GM18868 (cell line): Measurements from ENCODE around the gene ERCC5.

ENCODE experiments used
- ATAC-seq: cut with Tn5 transposase; IDR thresholded peaks from one replicate; pipeline ENCODE4 v1.9.1; 2021; ENCODE audit warnings: mild to moderate bottlenecking, moderate library complexity; ENCODE audit not compliant: unreplicated experiment

The ERCC5 gene

GRCh38 chr13:102845630-102846260 is at the start of gene ERCC5:
Gene ERCC5, plus strand, starts transcription at chr13:102846032. Its CDS starts 235 bp downstream, at chr13:102846267.
- ATAC-seq, result peak; percentile 86

DNA sequence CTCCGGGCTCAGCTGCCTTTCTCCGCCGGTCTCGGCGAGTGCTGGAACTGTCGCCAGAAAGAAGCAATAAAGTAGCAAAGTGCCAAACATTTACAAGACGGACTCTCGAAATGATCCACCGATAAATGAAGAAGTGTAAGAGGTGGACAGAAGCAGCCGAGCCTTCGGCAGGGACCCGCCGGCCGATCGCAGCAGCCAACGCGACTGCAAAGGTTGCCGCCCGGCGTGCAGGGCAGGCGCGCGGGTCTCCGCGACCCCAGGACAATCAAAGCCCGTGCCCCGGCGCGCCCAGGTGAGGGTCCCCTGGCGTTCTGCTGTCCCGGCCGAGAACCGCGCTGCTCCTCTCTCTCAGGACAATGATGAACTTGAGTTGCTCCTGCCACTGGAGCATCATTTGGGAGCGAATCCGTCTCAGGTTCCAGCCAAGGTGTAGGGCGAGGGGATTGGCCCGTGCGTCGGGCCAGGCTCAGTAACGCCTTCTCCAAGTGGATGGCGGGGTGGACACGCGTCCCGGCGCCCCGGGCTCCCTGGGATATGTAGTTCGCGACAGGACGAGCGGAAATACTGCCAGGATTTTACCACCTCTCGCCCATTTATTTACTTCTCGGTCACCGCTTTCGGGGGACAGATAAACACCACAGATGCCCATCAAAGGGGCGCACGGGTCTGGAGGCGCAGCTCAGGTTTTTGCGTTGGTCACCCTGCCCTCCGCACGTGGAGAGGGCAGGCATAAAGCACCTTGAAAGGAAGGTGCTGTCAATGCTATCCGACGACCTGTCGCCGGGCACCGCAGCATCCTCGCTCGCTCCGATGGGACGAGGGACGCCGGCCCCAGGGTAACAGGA is 47.0 kb upstream of the ERCC5 start, which contains the start of the genes BIVM and POGLUT2:
Gene BIVM, plus strand, starts transcription at position 539 of the 845 bp plus-strand sequence. CDS start 8,149 bp downstream, outside the sequence.
Gene POGLUT2, minus strand, starts transcription at position 396 of the 845 bp plus-strand sequence. Its CDS starts 306 bp downstream, at position 90.
- ATAC-seq, result peak; percentile 82

DNA sequence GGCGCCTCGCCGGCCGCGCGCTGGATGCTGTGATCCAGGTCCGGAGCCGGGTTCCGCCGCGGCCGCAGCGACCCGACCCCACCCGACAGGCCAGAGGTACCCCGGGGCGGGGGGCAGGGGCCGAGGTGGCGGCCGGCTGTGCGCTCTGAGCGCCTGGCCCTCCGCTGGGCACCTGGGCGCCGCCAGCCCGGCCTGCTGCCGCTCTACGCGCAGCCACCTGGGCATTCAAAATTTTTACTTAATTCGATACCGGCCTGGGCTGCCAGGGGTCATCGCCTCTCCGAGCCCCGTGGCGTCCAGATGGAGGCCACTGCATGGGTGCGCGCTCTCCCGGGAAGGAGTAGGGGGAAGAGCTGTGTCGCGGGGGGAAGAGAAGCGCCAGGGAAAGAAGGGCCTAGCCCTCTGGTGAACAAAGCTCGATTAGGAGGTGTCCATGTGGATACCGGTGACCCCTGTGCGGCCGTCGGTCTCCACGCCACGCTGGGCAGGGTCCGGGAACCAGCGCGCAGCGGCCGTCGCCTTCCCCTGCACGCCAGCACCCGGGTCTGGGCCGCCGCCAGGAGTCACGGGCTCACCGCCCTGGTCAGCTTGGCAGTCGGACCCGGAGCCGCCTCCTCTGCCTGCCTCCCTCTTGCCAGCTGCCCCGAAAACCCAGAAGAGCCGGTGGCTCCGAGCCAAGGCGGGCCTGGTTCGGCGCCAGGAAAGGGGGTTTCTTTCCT is 46.2 kb upstream of the ERCC5 start:
- peak; percentile 0 for ATAC-seq

DNA sequence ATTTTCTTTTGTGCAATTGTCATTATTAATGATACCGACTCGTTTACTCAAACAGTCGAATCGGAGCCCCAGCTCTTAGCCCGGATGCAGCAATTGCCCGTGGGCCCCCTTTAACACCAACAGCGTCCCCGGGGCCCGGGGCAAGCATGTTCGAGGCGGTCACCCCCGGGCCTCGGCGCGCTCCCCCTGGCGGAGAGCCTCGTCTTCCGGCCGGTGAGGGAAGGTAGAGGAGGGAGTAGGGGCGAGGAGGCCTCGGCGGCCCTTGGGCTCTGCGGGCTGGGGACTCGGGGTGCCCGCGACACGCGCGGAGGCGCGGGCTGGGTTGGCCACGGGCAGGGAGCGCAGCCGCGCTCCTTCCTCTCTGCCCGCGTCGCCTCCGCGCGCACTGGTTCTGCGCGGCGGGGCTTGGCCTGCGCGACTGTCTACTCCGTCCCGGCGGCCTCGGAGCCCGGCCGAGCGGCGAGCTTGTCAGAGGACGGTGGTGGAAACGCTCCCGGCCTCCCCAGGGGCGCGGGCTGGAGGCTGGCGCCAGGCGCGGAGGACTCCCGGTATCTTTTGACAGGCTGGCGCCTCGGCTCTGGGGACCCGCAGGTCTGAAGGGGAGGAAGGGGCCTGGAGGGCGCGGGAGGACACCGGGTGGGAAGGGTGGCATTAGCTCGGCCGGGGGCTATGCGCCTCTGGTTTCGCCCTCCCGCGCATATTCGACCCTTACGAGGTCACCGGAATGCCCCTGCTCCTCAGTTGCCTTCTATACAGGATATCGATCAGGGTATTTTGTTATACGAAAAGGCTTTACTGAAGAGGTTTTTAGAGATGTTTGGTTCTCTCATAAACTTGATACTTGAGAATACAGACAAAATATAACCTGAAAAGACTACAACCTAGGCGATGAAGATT is 45.4 kb upstream of the ERCC5 start:
- peak; percentile 75 for ATAC-seq

- ATAC-seq, result no peak
Measured at GRCh38 chr13:102805680-102806079, 40.2 kb upstream of the ERCC5 start.

- ATAC-seq, result no peak
Measured at GRCh38 chr13:102807699-102808098, 38.1 kb upstream of the ERCC5 start.

DNA sequence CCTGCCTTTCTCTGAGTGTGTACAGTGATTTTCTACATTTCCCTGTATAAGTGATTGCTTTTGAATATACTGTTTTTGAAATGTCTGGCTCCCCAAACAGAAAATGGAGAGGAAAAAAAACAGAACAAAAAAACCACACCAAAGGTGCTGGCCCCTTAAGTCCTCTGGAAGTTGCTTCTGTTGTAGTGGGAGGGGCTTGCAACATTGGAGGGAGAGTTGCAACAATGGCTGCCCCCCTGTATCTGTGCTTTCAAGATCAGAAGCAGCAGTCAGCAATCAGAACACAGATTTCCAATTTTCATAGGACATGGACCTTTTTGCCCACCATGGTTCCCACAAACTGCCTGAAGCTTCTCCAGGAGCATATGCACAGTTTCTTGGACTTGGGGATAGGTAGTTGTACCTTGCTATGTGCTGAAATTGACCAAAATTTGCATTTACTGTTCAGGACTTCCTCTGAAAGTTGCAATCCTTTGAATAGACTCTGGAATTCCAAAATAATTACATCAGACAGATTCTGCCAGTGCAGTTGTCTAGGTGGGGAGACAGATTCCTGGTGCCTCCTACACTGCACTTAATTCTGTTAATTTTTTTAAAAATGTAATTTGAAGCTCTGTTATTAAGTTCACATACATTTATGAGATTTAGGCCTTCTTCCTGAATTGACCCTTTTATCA is 33.1 kb upstream of the ERCC5 start:
- ATAC-seq, result no peak

DNA sequence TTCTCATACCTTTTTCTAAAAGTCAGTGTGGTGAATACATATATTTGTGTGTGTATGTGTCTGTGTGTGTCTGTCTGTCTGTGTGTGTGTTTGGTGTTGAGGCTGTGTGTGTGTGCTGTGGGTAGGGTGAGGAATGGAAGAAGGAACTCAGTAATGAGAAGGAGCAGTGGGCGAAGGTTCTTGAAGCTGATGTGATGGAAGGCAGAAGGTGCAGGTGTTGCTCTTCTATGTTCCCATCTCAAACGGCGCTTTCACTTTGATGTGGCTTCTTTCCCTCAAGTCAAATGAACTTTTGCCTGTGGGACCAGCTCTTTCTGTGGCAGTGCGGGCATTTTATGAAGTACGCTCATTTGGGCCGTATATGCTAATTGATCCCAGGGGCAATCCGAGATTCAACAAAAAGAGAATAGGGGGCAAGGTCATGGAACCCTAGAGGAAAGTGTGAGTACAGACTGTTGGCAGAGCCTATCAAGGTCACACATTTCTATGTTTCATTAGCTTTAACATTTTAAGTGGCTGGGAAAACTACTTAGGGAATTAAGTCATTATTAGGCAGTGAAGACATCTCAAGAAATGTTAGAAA is 31.7 kb upstream of the ERCC5 start:
- no peak for ATAC-seq

DNA sequence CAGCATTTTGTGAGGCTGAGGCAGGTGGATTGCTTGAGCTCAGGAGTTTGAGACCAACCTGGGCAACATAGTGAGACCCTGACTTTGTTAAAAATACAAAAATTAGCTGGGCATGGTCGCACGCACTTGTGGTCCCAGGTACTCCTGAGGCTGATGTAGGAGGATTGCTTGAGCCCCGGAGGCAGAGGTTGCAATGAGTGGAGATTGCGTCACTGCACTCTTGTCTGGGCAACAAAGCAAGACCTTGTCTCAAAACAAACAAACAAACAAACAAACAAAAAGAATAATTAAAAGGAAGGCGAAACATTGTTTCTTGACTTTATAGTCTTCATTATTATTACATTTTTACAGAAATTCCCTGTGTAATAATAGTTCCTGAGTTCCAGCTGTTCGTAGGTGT is 31.0 kb upstream of the ERCC5 start:
- ATAC-seq, result no peak

DNA sequence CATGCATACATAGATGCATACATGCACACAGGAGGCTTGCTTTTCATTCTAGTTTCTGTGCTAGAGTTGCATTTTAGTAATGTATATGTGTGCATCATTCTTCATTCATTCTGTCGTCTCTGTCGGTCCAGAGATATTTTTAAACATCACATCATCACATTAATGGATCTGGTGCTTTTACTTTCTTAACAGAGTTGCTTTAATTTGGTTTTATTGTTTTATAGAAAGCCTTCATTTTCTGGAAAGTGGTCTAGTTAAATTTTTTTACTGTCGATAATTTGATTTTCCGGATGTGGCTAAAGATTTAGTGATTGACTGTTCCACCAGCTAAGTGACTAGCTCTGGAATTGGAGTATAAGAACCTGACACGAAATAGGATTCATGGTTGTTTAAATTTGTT is 30.0 kb upstream of the ERCC5 start:
- no peak for ATAC-seq

DNA sequence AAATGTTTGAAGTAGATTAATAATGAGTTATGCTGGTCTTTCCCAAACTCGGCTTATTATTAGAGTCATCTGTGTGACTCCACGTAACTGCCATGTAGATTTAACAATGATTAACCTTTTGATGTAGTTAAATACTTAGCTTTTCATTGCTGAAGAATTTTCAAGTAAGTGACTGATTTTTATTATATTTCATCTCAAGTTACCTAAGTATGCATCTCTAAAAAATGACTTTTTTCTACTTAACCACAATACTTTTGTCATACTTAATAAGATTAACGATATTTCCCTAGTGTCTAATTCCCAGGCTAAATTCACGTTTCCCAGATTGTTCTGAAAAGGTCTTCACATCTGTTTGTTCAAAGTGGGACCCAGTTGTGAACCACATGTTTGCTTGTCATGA is 29.1 kb upstream of the ERCC5 start:
- ATAC-seq, result no peak

DNA sequence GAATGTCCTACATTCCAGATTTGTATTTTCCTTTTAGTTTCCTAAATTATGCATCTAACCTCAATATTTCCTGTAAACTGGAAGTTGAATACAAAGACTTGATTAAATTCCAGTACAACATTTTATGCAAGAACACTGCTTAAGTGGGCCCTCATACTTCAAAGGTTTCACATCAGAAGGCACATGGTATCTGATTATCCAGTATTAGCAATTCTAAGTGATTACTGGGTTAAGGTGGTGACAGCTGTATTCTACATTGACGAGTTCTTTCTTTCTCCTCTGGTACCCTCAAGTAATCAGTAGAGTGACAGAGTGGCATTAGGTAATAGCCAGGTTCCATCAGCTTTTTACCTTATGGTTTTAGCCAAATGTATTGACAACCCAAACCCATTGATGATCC is 28.6 kb upstream of the ERCC5 start:
- no peak for ATAC-seq

DNA sequence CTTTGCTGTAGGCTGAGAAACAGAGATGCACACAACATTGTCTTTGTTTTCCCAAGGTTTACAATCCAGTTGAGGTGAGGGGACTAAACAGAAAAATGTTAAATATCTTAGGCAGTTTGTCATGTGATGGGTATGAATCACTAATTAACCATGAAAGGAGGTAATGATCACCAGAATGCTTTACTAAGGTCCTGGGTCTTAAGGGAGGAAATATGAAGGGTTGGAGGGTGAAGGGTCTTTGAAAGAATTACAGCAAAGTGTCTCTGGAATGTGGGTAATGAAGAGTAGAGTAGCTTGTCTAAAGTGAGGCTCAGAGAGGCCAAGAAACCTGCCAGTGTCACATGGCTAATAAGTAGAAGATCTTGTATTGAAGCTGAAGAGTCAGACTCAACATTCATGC is 27.9 kb upstream of the ERCC5 start:
- ATAC-seq, result no peak

DNA sequence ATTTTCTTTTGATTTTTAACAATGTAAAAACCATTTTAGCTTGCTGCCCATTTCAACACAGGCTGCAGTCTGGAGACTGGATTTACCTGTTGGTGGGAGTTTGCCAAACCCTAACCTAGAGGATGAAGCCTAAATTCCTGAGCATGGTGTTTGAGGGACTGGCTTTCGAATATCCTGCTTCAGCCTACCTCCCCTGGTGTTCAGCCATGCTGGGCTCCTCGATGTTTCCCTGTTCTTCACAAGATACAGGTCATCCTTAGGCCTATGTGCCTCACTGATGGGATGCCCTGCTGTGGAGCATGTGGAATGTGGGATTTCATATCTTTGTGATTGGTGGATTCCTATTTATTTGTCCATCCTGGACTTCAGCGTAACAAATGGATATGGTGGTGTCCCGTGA is 20.4 kb upstream of the ERCC5 start:
- ATAC-seq, result no peak

DNA sequence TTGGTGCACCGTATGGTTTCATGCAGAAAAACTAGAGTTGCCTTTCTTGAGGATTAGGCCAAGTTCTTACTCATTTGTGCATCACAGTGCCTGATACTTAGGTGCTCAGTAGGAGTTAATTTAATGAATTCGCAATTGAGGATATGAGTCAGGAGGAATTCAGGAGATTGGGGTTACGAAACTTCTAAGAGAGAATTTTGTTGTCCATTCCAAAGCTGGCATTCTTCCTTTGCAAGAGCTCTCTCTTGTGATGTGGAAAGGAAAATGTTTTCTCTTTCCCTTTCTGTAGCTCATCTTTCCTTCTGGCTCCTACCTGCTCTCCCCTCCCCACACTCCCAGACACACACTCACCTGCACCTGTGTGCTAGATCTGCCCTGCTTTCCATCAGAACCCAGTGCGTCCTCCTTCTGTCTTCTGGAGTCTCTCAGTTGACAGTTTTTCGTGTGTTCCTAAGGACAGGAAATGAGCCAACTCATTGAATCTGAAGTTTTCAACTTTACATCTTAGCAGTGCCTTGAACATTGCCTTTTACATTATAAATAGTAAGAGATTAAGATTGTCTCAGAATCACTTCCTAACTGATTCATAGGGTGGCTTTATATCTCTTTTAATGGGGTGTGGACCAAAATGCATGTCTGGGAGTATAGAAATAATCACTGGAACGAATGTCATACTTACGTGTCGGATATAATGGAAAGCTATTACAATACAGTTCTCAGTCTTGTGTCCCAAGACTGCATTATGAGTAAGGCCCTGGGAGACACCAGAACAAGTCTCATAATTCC is 19.7 kb upstream of the ERCC5 start:
- ATAC-seq, result no peak

DNA sequence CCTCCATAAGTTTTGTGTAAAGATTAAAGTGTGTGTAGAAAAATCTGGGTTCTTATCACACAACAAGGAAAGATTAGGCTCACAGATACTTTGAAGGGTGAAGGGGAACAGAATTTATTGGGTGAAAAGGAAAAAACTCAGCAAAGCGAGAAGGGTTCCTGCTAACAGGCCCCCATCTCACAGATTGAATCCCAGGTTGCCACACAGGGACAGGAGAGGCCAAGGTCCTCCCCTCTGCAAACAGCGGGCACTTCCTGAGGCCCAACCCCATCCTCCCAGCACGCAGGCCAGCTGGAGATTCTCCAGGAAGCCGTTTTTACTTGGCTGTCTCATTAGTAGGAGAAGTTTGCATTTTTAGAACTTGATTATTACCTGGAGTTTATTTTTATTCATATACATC is 15.2 kb upstream of the ERCC5 start:
- no peak for ATAC-seq

- no peak for ATAC-seq
Measured at GRCh38 chr13:102836471-102836870, 9.4 kb upstream of the ERCC5 start.

DNA sequence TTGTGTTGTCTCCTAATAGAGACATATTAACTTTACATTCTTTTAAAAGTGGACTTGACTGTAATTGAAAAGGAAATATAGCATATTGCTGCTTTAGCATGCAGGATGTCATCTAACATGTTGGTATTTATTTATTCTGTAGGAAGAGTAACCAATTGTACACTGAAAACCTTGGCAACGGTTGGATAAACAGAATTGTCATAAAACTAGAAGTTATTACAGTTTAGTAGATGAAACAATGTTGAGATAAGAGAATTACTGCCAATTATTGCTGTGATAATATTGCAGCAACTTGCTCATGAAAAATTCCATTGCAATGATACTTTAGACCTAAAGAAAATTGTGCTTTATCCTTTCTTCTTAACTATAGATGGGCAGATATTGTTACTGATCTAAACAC is 7.6 kb upstream of the ERCC5 start:
- no peak for ATAC-seq

DNA sequence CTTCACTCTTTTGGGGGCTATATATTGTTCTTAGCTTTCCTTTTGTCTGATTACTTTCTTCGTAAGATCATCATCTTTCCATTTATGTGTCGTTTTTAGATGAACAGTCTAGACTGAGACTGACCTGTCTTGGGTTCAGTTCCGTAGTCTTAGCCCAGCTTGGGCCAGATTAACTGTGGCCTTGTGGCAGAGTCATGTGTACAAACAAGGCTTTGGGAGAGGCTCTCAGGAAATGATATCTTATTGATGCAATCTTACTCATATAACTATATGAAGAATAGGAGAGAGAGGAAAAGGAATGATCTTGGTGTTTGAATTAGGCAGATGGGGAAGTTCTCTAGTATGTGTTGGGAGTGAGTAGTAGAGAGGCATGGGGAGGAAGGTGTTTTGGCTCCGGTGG is 6.8 kb upstream of the ERCC5 start:
- no peak for ATAC-seq
